B cell (primary cell): ENCODE results near the gene GLIS1. TPM values are rescaled to one million over a fixed set of nuclear protein-coding genes. Genes with fewer than 3 reads are reported as not detected.

Experiments used
- ATAC-seq: fragments of 200-7000 bp; cut with Tn5 transposase; one replicate; pipeline ENCODE4 v1.10.0; 2021; ENCODE audit warnings: low read depth, mild to moderate bottlenecking, moderate number of reproducible peaks, moderate library complexity
- CTCF ChIA-PET: fragments of 350-600 bp; sonication (Branson Sonifier 250); formaldehyde crosslinking; loops from one replicate; lab custom pipeline; 2021; ENCODE audit warnings: antibody characterized with exemption, inconsistent platforms; lab: Charles Lee
- POLR2A ChIA-PET: fragments of 350-600 bp; sonication (Branson Sonifier 250); formaldehyde crosslinking; loops from one replicate; lab custom pipeline; 2021; ENCODE audit warnings: antibody characterized with exemption; lab: Charles Lee
- DNase-seq: peaks from one replicate; pipeline ENCODE4 v3.0.0; 2013
- H2AFZ ChIP-seq: 2 replicates; pipeline ENCODE4 v1.6.1; 2012; ENCODE audit warnings: mild to moderate bottlenecking, low read depth, low read length; ENCODE audit not compliant: insufficient read depth, poor library complexity, severe bottlenecking
- H3K27ac ChIP-seq, 2 donors: 1 replicate in 1 of 2; 2 replicates in 1 of 2; pipeline ENCODE4 v1.5.1; 2012 to 2013; ENCODE audit warnings: low read length in 2 of 2, mild to moderate bottlenecking in 2 of 2, moderate library complexity in 1 of 2
- H3K27me3 ChIP-seq, 4 experiments: fragments of 200-600 bp in 1 of 4; sonication (generic) in 1 of 4; replicated peaks in 1 of 4; 1 replicate in 2 of 4; 2 replicates in 2 of 4; pipeline versions ENCODE4 v1.6.1 to v1.7.0; 2013 to 2016; ENCODE audit warnings: low read length in 3 of 4, mild to moderate bottlenecking in 2 of 4, mixed read lengths in 1 of 4, moderate library complexity in 1 of 4; ENCODE audit not compliant: insufficient read depth in 4 of 4, control insufficient read depth in 3 of 4; ENCODE audit errors: control extremely low read depth in 1 of 4
- H3K36me3 ChIP-seq, 2 experiments: replicated peaks in 1 of 2; 1 replicate in 1 of 2; 2 replicates in 1 of 2; pipeline versions ENCODE4 v1.6.1 to v1.7.1; 2013; ENCODE audit warnings: low read length in 1 of 2; ENCODE audit not compliant: insufficient read depth in 2 of 2, control insufficient read depth in 1 of 2; ENCODE audit errors: control extremely low read depth in 1 of 2, extremely low read depth in 1 of 2
- H3K4me1 ChIP-seq, 2 donors: fragments of 200-600 bp in 1 of 2; sonication (generic) in 1 of 2; 1 replicate in 1 of 2; 2 replicates in 1 of 2; pipeline versions ENCODE4 v1.5.1 to v1.6.1; 2013 to 2017; ENCODE audit warnings: low read length in 2 of 2; ENCODE audit not compliant: control insufficient read depth in 2 of 2, insufficient read depth in 2 of 2
- H3K4me2 ChIP-seq: replicated peaks from 2 replicates; pipeline ENCODE3; 2012; ENCODE audit warnings: mild to moderate bottlenecking, low read depth, low read length; ENCODE audit not compliant: poor library complexity, severe bottlenecking
- H3K4me3 ChIP-seq, 5 experiments: fragments of 200-600 bp in 1 of 5; sonication (generic) in 1 of 5; 1 replicate in 3 of 5; 2 replicates in 2 of 5; pipeline versions ENCODE4 v1.5.1 to v1.7.0; 2011 to 2016; ENCODE audit warnings: low read length in 4 of 5, mild to moderate bottlenecking in 4 of 5, low read depth in 2 of 5, control low read depth in 1 of 5, moderate library complexity in 1 of 5; ENCODE audit not compliant: insufficient read depth in 1 of 5; ENCODE audit errors: control extremely low read depth in 1 of 5, extremely low read depth in 1 of 5
- H3K79me2 ChIP-seq: fragments of 200-600 bp; sonication (generic); one replicate; pipeline ENCODE4 v1.6.0; 2016; ENCODE audit warnings: low read length; ENCODE audit not compliant: control insufficient read depth, insufficient read depth
- H3K9ac ChIP-seq: fragments of 200-600 bp; sonication (generic); 2 replicates; pipeline ENCODE4 v1.6.1; 2017; ENCODE audit warnings: mild to moderate bottlenecking, low read length, moderate library complexity
- H3K9me3 ChIP-seq, 3 donors: one replicate each; pipeline versions ENCODE4 v1.6.1 to v1.7.1; 2013; ENCODE audit warnings: low read length in 2 of 3; ENCODE audit not compliant: control insufficient read depth in 2 of 3, insufficient read depth in 1 of 3; ENCODE audit errors: control extremely low read depth in 1 of 3
- H4K20me1 ChIP-seq: 2 replicates; pipeline ENCODE4 v1.6.0; 2012; ENCODE audit warnings: mild to moderate bottlenecking, low read length; ENCODE audit not compliant: insufficient read depth, control insufficient read depth, poor library complexity, severe bottlenecking
- H3K27ac Mint-ChIP-seq: one replicate; pipeline ENCODE4 v1.8.0; 2021; ENCODE audit warnings: mixed read lengths
- H3K27me3 Mint-ChIP-seq: one replicate; pipeline ENCODE4 v1.8.0; 2021; ENCODE audit warnings: mixed read lengths
- H3K4me1 Mint-ChIP-seq: one replicate; pipeline ENCODE4 v1.8.0; 2021; ENCODE audit warnings: mixed read lengths
- H3K4me3 Mint-ChIP-seq: one replicate; pipeline ENCODE4 v1.8.0; 2021; ENCODE audit warnings: mixed read lengths
- H3K9me3 Mint-ChIP-seq: one replicate; pipeline ENCODE4 v1.8.0; 2022; ENCODE audit warnings: mixed read lengths; ENCODE audit not compliant: insufficient read depth
- EZH2 ChIP-seq: IDR thresholded peaks from 2 replicates; pipeline ENCODE4 v1.6.1; 2012; ENCODE audit warnings: borderline replicate concordance, low read depth, mild to moderate bottlenecking, moderate library complexity, low read length; ENCODE audit not compliant: insufficient read depth, poor library complexity, severe bottlenecking
- WGBS: methylation state at CpG from one replicate; pipeline ENCODE4 v1.1.5; 2013; ENCODE audit warnings: missing lambda C conversion rate; ENCODE audit not compliant: insufficient coverage; 5-methylcytosine and 5-hydroxymethylcytosine counted together
- intact Hi-C: fragments of 100-400 bp; cut with micrococcal nuclease; formaldehyde crosslinking; loops from one replicate; pipeline ENCODE4 v1.10.0; 2022
- polyA plus RNA-seq: library from polyadenylated mRNA; depleted of rRNA; stranded (reverse); fragments of >200 nt; gene quantifications from 2 replicates; pipeline ENCODE4 v1.2.3, GENCODE V29; 2012
- total RNA-seq, 2 donors: library from RNA; stranded (reverse); fragments of 120-200 nt in 1 of 2; gene quantifications; 1 replicate in 1 of 2; 2 replicates in 1 of 2; pipeline versions ENCODE4 v1.2.3 to v1.2.4, GENCODE V29; 2013 to 2022
- TF ChIP-seq, protein P1 (sequence below): fragments of 200-600 bp; IDR thresholded peaks from one replicate; pipeline ENCODE4 v1.8.0; 2022; ENCODE audit warnings: antibody characterized with exemption, mild to moderate bottlenecking

The GLIS1 gene
- total and polyA plus RNA-seq, 2 donors (not counting 1 experiment from before 2014, with no cell fraction given) = not detected

DNA sequence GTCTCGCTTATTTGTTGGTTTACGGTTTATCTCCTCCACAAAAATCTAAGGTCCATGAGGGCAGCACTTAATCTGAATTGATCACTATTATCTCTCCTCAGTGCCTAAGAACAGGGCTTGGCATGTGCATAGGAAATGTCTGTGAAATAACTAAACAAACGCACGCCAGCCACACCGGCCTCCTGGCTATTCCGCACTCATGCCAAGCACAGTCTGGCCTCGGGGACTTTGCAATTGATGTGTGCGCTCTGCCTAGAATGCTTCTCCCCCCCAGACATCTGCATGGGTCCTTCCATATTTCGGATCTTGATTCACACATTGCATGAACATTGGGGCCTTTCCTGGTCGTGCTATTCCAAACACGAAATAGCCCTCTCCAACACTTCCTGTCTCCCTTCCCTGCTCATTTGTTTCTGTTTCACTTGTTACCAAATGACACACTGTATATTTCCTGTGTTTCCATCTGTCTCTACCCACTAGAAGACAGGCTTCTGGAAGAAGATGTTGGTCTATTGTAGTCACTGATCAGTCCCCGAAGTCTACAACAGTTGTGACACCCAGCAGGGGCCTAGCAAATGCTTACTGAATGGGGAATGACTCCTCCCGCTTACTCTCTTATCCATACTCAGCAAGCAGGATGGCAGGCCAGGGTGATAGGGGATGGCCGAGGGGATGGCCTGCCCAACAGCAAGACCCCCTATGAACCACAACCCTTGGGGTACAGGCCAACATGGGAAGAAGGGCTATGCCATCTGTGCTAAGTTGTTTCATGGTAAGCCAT is 93.9 kb downstream of the GLIS1 start:
- ATAC-seq = no peak
- Histone ChIP-seq H3K4me1 (no peaks in the 10 kb centered on the region), H3K4me2 (no peak overlapping the region), H3K9ac (no peak overlapping the region), H3K36me3 (no peaks in the 10 kb centered on the region), H3K79me2 (no peaks in the 10 kb centered on the region), H3K27me3 (no peaks in the 10 kb centered on the region), H3K27ac (no peak overlapping the region), H2AFZ (no peak overlapping the region), H3K9me3 (no peaks in the 10 kb centered on the region), H3K4me3 (no peak overlapping the region), H4K20me1 (no peaks in the 10 kb centered on the region)
- H3K9me3 Mint-ChIP-seq = no peaks in the 10 kb centered on the region
- DNase-seq = no peak
- ChIA-PET CTCF (no interaction called here), POLR2A (no interaction called here)
- H3K27me3 Mint-ChIP-seq = peaks cover 13% of the 10 kb centered on the region
- no peak overlapping the region for H3K27ac Mint-ChIP-seq
- WGBS = 84% methylated on average over 9 of the region's 14 CpGs
- TF ChIP-seq, protein P1, sequence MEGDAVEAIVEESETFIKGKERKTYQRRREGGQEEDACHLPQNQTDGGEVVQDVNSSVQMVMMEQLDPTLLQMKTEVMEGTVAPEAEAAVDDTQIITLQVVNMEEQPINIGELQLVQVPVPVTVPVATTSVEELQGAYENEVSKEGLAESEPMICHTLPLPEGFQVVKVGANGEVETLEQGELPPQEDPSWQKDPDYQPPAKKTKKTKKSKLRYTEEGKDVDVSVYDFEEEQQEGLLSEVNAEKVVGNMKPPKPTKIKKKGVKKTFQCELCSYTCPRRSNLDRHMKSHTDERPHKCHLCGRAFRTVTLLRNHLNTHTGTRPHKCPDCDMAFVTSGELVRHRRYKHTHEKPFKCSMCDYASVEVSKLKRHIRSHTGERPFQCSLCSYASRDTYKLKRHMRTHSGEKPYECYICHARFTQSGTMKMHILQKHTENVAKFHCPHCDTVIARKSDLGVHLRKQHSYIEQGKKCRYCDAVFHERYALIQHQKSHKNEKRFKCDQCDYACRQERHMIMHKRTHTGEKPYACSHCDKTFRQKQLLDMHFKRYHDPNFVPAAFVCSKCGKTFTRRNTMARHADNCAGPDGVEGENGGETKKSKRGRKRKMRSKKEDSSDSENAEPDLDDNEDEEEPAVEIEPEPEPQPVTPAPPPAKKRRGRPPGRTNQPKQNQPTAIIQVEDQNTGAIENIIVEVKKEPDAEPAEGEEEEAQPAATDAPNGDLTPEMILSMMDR = no peak
- TF ChIP-seq EZH2 = no peak
- intact Hi-C loops = no loop called here
- no peaks in the 10 kb centered on the region for H3K4me1 Mint-ChIP-seq
- no peak overlapping the region for H3K4me3 Mint-ChIP-seq

DNA sequence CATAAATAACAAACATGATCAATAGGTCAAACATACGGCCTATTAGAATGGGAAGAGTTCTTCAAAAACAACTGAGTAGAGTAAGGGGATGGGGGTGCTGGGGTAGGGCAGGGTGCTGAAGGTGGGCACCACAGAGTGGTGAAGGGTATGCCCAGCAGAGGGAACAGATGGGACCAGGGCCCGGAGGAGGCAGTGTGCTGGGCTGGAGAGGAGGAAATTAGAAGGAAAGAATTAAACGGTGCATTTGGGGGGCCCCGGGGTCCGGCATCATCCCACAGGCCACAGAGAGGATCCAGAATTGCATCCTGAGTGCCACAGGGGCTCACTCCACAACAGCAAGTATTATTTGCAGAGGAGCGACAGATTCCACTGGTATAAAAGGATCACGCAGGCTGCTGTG is 94.5 kb downstream of the GLIS1 start:
- H3K4me1 ChIP-seq = no peaks in the 10 kb centered on the region
- H3K27me3 ChIP-seq = no peaks in the 10 kb centered on the region
- Mint-ChIP-seq H3K9me3 (no peaks in the 10 kb centered on the region), H3K4me1 (no peaks in the 10 kb centered on the region), H3K4me3 (no peak overlapping the region), H3K27me3 (peaks cover 13% of the 10 kb centered on the region), H3K27ac (no peak overlapping the region)
- intact Hi-C loops = no loop called here
- no peak for DNase-seq
- H3K79me2 ChIP-seq = no peaks in the 10 kb centered on the region
- no peak overlapping the region for H3K9ac ChIP-seq
- H2AFZ ChIP-seq = no peak overlapping the region
- 100% methylated on average over 2 of the region's 7 CpGs for WGBS
- H3K9me3 ChIP-seq = no peaks in the 10 kb centered on the region
- ChIA-PET CTCF (no interaction called here), POLR2A (no interaction called here)
- no peak for ATAC-seq
- H4K20me1 ChIP-seq = no peaks in the 10 kb centered on the region
- no peaks in the 10 kb centered on the region for H3K36me3 ChIP-seq
- H3K4me3 ChIP-seq = no peak overlapping the region
- TF ChIP-seq EZH2 = no peak
- TF ChIP-seq, protein P1 = no peak
- H3K4me2 ChIP-seq = no peak overlapping the region
- no peak overlapping the region for H3K27ac ChIP-seq
